Fibroblast of lung (primary cell): Measurements from ENCODE around the gene DUSP7.

Experiments
- EZH2 ChIP-seq: IDR thresholded peaks from 2 replicates; pipeline ENCODE4 v1.5.1; 2012; ENCODE audit warnings: low read length, control low read depth, mild to moderate bottlenecking; ENCODE audit errors: missing control alignments
- TF ChIP-seq, protein P1 (sequence below), 2 donors: IDR thresholded peaks in 1 of 2; conservative IDR thresholded peaks in 1 of 2; 1 replicate in 1 of 2; 2 replicates in 1 of 2; pipeline ENCODE4 v1.5.1; 2011 to 2012; ENCODE audit warnings: low read length in 2 of 2, control low read depth in 1 of 2, inconsistent platforms in 1 of 2, low read depth in 1 of 2, mild to moderate bottlenecking in 1 of 2

- TF ChIP-seq, protein P1, sequence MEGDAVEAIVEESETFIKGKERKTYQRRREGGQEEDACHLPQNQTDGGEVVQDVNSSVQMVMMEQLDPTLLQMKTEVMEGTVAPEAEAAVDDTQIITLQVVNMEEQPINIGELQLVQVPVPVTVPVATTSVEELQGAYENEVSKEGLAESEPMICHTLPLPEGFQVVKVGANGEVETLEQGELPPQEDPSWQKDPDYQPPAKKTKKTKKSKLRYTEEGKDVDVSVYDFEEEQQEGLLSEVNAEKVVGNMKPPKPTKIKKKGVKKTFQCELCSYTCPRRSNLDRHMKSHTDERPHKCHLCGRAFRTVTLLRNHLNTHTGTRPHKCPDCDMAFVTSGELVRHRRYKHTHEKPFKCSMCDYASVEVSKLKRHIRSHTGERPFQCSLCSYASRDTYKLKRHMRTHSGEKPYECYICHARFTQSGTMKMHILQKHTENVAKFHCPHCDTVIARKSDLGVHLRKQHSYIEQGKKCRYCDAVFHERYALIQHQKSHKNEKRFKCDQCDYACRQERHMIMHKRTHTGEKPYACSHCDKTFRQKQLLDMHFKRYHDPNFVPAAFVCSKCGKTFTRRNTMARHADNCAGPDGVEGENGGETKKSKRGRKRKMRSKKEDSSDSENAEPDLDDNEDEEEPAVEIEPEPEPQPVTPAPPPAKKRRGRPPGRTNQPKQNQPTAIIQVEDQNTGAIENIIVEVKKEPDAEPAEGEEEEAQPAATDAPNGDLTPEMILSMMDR (conservative IDR thresholded peaks at IDR 0.05 in 1 of 2, IDR thresholded peaks at IDR 0.05 in 1 of 2; ENCODE audit: low read depth in 1 of 2, low read length in 2 of 2): no peak
- no peak for TF ChIP-seq EZH2
Measured at GRCh38 chr3:52087731-52088130, 31.4 kb upstream of the DUSP7 start.
